Uterus (tissue), 2 donors: ENCODE results near the gene PPP1R8.

Experiments used
- CTCF ChIP-seq, 4 experiments: fragments of 200-600 bp in 2 of 4; fragments of 450-650 bp in 2 of 4; sonication (generic) in 2 of 4; IDR thresholded peaks; one replicate each; pipeline ENCODE4 v1.5.1; 2016 to 2019; ENCODE audit warnings: antibody characterized with exemption in 4 of 4, mild to moderate bottlenecking in 2 of 4, moderate library complexity in 1 of 4
- POLR2A ChIP-seq, 2 donors: fragments of 450-650 bp; IDR thresholded peaks; one replicate each; pipeline ENCODE4 v1.6.1; 2016; ENCODE audit warnings: antibody characterized with exemption in 2 of 2, mild to moderate bottlenecking in 1 of 2, moderate library complexity in 1 of 2

- TF ChIP-seq CTCF (IDR thresholded peaks at IDR 0.05) = no peak
- no peak for TF ChIP-seq POLR2A (IDR thresholded peaks at IDR 0.05)
Measured at GRCh38 chr1:27831568-27832410, 1.2 kb downstream of the PPP1R8 start.
